ENCODE data around the gene CARS1. TPM values are rescaled to one million over a fixed set of nuclear protein-coding genes. Genes with fewer than 3 reads are reported as not detected.

Gene CARS1
- total RNA-seq, 4 donors from 2014 or later: 41.7 to 59.9 (median 54.1) TPM

DNA sequence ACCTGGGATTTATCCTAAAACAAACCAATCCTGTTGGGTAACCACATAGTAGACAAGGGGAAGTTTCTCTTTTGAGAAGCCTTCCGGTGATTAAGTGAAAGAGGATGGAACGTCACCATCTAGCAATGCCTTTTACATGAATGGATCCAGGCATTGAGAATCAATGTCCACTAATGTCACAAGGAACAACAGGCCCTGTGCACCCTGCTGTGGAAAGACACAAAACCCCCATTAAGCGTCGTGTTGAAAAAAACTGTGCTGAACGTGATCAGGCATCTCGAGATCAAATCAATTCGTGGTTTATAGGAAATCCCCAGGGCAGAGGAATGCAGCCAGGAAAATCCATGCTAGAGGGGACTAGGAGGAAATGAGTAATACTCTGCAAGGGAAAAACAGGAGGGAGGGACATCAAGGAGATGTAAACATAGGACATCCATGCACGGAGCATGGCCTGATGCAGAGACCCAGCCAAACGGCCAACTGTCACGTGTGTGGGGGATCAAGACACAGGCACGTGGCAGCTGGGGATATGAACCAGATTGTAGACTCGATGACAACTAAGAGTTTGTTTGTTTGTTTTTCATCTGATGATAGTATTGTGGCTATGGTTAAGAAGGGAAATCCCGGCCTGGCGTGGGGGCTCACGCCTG, 38.6 kb upstream of the CARS1 start:
- TF ChIP-seq, protein P1, sequence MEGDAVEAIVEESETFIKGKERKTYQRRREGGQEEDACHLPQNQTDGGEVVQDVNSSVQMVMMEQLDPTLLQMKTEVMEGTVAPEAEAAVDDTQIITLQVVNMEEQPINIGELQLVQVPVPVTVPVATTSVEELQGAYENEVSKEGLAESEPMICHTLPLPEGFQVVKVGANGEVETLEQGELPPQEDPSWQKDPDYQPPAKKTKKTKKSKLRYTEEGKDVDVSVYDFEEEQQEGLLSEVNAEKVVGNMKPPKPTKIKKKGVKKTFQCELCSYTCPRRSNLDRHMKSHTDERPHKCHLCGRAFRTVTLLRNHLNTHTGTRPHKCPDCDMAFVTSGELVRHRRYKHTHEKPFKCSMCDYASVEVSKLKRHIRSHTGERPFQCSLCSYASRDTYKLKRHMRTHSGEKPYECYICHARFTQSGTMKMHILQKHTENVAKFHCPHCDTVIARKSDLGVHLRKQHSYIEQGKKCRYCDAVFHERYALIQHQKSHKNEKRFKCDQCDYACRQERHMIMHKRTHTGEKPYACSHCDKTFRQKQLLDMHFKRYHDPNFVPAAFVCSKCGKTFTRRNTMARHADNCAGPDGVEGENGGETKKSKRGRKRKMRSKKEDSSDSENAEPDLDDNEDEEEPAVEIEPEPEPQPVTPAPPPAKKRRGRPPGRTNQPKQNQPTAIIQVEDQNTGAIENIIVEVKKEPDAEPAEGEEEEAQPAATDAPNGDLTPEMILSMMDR (IDR thresholded peaks at IDR 0.05): no peak
- no peak for TF ChIP-seq POLR2A (IDR thresholded peaks at IDR 0.05)
- Histone ChIP-seq H3K9me3 (no peaks in the 10 kb centered on the region), H3K27ac (peak overlapping the region in 3 of 4 donors; percentile 31 to 62 (median 59)), H3K4me1 (no peaks in the 10 kb centered on the region), H3K4me3 (no peak overlapping the region), H3K27me3 (no peaks in the 10 kb centered on the region), H3K36me3 (peaks cover 0 to 28% (median 0%) of the 10 kb centered on the region in 3 donors)
- DNase-seq: peak in 2 of 3 donors; percentile 22 to 49

DNA sequence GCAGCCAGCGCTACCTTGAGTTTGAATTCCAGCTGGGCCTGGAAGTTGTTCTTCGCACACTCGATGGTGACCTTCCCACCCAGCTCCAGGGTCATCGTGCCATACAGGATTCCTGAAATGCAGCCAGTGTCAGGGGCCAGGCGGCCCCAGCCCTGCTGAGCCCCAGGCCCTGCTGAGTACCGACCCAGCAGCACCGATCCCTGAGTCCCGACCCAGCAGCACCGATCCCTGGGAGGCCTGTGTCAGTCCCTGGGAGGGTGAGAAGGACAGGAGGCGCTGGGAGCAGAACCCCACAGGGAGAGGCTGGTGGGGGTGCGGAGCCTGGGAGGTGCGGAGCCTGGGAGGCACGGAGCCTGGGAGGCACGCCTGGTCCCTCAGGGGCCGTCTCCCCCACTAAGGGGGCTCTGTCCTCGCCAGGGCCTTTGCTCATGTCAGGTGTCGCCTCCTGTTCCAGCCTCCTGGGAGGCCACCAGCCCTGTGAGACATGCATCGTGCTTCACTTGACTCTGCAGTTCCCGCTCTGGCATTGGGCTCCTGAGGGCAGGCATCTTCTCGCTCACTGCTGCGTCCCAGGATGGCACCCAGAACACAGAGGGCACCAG, 37.1 kb upstream of the CARS1 start:
- Histone ChIP-seq H3K27me3 (no peaks in the 10 kb centered on the region), H3K36me3 (peaks cover 0 to 41% (median 0%) of the 10 kb centered on the region in 3 donors)
- TF ChIP-seq, protein P1 (IDR thresholded peaks at IDR 0.05): no peak
- no peak for TF ChIP-seq POLR2A (IDR thresholded peaks at IDR 0.05)

DNA sequence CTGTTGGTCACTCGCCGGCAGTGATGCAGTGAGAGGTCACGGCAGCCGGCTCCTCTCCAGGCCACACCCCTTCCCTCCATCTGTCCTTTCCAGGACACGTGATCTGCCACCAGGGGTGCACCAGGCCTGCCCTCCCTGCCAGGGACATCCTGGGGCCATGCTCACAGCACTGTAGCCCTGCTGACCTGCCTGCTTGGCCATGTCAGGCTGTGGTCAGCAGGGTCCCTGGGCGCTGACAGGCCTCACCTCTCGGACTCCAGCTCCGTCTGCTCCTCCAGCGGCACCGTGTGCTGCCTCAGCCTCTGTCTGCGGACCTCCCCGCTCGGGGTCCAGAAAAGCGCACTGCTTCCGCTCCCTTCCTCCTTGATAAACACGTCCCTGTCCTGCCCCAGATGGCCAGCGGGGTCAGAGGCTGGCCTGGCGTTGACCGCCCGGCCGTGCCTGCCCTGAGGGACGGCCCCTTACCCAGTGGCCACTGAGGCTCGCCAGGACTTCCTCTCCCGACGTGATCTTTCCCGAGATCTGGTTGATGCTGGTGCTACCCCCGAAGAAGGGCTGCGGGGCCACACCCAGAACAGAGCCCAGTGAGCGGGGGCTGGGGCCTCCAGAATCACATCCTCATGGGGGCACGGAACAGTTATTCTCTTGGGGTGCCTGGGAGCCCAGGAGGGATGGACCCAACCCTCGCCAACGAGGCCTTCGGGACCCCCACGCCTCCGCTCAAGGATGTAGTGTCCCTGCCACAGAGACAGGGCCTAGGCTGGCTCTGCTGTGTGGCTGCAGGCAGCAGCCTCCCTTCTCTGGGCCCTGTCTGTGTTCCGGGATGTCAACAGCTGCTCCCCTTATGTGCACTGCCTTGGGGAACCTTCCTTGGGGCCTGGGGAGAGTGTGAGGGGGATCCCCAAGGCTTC, 36.3 kb upstream of the CARS1 start:
- no peaks in the 10 kb centered on the region for H3K4me1 ChIP-seq
- H3K27me3 ChIP-seq: no peaks in the 10 kb centered on the region
- no peak overlapping the region for H3K27ac ChIP-seq
- H3K4me3 ChIP-seq: no peak overlapping the region
- no peak for DNase-seq
- TF ChIP-seq POLR2A (IDR thresholded peaks at IDR 0.05): no peak
- TF ChIP-seq, protein P1 (IDR thresholded peaks at IDR 0.05): no peak
- peaks cover 0 to 34% (median 0%) of the 10 kb centered on the region in 3 donors for H3K36me3 ChIP-seq
- no peaks in the 10 kb centered on the region for H3K9me3 ChIP-seq

More for the DNA sequence above, 37.1 kb upstream of the CARS1 start:
- Histone ChIP-seq H3K4me1 (no peaks in the 10 kb centered on the region), H3K9me3 (no peaks in the 10 kb centered on the region), H3K27ac (no peak overlapping the region), H3K4me3 (no peak overlapping the region)
- peak in 1 of 3 donors; percentile 43 for DNase-seq

DNA sequence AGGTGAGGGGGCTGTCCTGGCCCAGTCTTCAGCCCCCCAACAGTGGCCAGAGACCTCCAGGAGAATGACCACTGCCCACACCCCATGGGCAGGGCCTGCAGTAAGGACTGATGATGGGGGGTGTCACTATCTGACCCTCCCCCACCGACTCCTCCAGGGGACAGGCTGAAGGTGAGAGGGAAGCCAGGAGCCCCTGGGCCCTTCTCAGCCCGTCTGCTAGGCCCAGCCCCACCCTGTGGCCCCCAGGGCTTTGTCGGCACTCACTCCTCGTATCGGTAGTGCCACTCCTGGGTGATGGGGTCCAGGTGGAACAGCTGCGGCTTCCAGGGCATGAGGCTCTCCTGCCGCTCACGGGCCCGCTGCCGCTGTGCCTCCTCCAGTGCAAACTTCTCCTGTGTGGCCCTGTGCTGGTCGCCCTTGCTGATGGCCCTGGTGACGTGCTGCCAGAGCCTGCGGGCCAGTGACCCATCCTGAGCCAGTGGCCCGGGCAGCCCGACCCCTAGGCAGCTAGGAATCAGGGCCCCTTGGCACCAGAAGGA, 35.4 kb upstream of the CARS1 start:
- Histone ChIP-seq H3K36me3 (peaks cover 0 to 34% (median 0%) of the 10 kb centered on the region in 3 donors), H3K4me3 (no peak overlapping the region), H3K4me1 (no peaks in the 10 kb centered on the region), H3K27me3 (no peaks in the 10 kb centered on the region), H3K9me3 (no peaks in the 10 kb centered on the region), H3K27ac (no peak overlapping the region)
- TF ChIP-seq, protein P1 (IDR thresholded peaks at IDR 0.05): no peak
- no peak for TF ChIP-seq POLR2A (IDR thresholded peaks at IDR 0.05)
- DNase-seq: no peak

DNA sequence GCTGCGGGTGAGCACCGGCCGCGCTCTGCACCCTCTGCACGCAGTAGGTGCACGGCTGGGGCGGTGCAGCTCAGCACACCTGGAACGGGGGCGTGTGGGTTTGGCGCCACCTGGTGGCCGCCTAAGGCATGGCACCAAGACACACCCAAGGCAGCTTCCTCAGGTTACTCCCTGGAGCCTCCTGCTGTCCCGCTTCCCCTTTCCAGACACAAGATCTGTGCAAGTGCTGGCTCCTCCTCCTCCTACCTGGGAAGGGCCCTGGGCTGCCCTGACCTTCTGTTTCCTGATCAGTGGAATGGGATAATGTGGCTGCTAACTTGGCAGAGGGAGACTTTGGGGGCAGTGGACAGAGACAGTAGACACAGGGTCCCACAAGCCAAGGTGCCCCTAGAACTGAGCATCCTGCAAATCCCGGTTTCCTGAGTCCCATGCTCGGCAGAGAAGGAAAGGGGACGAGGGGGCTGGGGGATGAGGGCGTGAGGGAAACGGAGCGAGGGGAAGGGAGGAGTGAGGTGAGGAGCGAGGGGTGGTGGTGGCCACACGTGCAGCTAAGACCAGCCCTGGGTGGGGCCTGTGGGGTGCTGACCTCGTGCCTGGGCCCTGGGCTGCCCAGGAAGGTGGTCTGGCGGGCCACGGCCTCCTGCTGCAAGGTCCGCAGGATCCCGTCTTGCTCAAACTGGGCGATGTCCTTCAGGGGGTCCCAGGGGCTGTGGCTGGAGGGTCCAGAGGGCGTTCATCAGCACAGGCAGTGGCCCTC, 34.8 kb upstream of the CARS1 start:
- no peaks in the 10 kb centered on the region for H3K4me1 ChIP-seq

More for the DNA sequence above, 34.8 kb upstream of the CARS1 start:
- Histone ChIP-seq H3K36me3 (peaks cover 0 to 30% (median 0%) of the 10 kb centered on the region in 3 donors), H3K9me3 (no peaks in the 10 kb centered on the region), H3K27ac (no peak overlapping the region), H3K27me3 (no peaks in the 10 kb centered on the region), H3K4me3 (no peak overlapping the region)
- peak; percentile 53 to 90 (median 86) for DNase-seq
- TF ChIP-seq POLR2A (IDR thresholded peaks at IDR 0.05): peak in 1 of 2 donors; percentile 13
- TF ChIP-seq, protein P1 (IDR thresholded peaks at IDR 0.05): peak; percentile 98 to 99 (median 99)

All from Peyer's patch (tissue), 4 donors.